Measurements from ENCODE around the gene CITED4.
A peak's percentile ranks its signal among the peaks of the same experiment; 100 is the strongest.

Gene CITED4

DNA sequence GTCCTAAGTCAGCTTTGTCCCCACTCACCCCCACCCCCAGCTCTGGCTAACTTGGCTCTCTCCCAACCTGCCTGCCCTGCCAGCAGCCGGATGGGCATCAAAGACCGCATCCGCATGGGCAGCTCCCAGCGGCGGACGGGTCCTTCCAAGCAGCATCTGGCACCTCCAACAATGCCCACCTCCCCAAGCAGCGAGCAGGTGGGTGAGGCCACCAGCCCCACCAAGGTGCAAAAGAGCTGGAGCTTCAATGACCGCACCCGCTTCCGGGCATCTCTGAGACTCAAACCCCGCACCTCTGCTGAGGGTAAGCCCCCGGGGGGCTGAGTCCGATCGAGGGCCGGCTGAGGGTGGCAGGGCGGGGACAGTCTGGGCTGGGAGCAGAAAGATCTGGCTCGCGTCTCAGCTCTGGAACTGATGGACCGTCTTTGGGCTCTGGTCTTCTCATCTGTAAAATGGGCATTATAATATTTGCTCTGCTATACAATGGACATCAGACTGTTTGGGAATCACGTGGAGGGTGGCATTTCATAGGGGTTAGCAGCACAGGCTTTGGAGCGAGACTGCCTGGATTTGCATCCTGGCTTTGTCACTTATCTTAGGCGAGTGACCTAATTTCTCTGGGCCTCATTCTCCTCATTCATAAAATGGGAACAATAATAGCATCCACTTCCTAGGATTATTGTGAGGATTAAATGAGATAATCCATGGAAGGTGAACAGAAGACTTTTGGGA, 31.0 kb downstream of the CITED4 start:
- no peak for DNase-seq

- no peak for DNase-seq
Observed at GRCh38 chr1:40830419-40830943, 31.7 kb downstream of the CITED4 start.

DNA sequence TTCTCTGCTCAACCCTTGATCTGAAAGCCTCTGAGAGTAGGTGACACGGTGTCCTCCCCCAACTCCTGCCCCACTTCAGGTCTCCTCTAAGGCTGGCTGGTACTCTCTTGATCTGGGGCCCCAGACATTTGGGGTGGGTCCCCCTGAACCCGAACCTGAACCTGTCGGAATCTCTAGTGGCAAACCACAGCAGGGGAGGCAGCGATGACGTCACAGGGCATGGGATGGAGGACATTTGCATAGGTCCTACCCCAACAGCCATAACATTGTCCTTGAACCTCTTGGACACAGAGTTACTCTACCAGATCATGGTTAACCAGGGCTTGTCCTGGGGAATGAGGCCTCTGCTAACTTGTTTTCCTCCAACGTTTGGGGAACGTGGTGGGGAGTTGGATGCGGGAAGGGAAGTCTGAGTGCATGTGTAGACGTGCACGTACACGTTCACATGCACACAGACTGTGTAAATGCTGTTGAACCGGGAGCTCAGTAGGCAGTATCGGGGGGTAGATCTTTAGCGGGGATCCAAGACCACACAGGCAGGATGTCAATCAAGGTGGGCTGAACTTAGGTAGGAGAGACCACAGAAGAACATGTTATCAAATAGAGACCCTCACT, 32.4 kb downstream of the CITED4 start:
- no peak for DNase-seq

DNA sequence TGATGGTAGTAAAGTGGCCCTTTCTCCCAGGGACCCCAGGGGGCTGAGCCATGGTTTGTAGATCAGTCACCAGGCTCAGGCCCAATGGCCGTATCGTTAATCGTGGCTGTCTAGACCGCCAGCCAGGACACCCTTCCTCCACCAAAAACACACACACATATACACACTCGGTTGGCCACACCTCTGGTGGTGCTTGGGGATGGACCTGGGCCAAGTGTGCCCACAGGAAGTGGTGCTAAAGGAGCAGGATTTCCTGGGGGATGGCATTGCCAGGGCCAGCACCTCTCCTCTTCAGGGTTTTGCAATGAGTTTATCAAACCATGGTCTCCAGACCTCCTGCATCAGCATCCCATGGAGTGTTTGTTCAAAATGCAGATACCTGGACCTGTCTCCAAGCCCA, 36.2 kb downstream of the CITED4 start:
- DNase-seq = no peak

- no peak for DNase-seq
Observed at GRCh38 chr1:40825435-40825788, 36.8 kb downstream of the CITED4 start.

DNA sequence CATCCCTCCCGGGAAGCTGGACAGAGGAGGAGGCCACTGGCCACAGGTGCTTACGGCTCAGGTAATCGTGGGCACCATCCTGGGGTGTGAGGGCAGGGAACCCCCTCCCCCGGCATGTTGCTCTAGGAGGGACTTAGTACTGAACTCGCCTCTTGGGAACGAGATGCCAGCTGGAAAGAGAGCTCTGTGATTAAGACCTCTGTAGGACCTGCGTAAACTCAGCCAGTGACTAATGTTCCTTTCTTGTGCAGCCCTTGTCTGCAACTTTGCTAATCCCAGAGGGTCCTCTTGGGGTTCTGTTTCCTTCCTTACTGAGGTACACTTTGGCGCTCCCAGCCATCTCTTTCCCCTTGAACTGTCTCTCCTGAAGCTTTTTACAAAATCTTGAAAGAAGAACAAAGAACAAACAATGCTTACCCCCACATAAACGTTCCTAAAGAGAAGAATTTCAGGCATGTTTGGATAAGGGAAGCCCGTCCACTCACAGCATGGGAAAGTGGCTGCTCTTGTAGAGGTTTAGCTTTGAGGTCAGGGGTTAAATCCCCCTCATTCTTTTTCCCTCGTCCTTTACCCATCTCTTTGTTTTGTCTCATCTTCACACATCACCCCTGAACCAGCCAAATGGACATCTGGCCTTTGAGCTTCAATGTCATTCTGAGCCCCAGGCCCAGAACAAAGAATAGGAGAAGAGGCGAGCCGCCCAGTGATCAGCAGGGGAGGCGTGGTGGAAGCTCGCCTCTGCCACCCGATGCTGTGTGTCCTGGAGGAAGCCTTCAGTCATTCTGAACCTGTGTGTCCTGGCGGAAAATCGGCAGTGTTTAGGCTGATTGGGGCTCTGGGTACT, 37.4 kb downstream of the CITED4 start:
- no peak for DNase-seq

- no peak for DNase-seq
Observed at GRCh38 chr1:40823983-40824382, 38.2 kb downstream of the CITED4 start.

DNA sequence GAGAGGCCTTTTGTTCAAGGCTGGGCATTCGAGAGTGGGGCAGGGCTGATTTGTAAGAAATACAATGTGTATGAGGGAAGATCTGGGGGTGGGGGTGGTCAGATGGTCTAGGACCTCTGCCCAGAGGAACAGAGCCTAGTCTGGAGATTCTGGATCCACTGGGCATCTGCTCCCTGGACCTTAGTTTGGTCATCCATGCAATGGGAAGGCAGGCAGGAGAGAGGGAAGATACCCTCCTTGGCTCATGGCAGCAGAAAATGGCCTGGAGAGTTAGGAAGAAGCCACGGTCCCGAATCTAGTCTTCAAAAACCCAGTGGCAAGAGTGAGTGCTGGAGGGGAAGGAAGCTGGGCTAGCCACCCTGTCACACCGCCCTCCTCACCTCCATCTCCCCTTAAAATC, 38.8 kb downstream of the CITED4 start:
- no peak for DNase-seq

DNA sequence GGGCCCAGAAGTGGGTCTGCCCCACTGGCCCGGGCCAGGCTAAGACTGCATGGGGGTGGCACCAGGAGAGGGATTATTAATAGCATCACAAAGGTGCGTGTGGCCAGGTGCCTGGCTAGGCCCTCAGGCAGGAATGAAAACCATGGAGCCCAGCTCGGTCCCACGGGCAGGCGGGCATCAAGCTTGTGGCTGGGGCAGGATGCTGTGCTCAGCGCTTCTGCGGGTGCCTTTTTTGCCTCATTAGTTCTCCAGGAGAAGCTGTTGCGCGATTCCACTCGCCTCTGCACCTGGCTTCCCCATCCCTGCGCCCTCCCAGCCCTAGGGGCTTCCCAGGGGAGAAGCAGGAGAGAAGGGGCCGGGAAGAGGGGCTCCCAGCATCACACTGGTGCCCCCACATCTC, 39.3 kb downstream of the CITED4 start:
- DNase-seq = no peak

- no peak for DNase-seq
Observed at GRCh38 chr1:40820911-40821693, 41.1 kb downstream of the CITED4 start.

DNA sequence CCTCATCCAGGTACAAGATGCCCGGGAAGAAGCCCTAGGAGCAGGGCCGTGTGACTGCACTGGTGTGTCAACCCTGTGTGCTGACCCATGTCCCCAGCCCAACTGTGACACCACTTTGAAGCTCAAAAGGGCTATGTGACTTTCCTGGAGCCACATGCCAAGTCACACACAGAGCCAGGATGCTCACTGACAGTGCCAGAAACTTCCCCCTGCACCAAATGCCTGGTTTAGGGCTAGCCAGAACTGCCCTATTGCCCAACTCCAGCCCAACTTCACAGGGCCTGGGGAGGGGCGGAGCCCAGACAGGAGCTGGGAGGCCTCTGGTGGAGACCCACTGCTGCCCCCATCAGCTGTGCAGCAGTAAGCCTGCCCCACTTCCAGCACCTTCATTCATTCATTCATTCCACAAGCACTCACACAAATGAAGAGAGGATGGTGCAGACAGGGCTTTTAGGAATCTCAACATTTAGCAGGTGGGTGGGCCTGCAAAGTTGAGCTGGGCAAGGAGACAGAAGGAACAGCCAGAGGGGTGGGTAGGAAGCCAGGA, 41.8 kb downstream of the CITED4 start:
- DNase-seq = no peak

- DNase-seq = no peak
Observed at GRCh38 chr1:40819101-40819500, 43.1 kb downstream of the CITED4 start.

GRCh38 chr1:40818264-40818961, 43.8 kb downstream of the CITED4 start:
- peak; percentile 91 to 93 for DNase-seq

GRCh38 chr1:40817791-40818263, 44.3 kb downstream of the CITED4 start:
- DNase-seq = no peak

DNA sequence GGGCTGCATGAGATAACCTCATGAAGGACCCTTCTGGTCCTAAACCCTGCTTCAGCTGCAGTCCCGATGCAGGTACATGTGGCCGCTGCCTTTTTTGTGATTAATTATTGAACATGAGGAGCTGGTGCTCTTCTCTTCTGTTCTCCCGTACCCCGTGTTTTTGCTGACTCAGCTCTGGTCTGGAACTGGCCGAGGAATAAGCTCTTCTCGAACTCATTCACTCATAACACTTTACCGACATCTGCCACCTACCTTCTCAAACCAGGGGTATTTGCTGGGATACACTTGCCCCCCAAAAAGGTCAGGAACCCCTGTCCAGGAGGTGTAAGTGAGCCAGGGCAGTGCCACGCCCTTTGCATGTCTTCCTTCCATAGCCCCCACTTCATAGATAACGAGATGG, 46.7 kb downstream of the CITED4 start:
- DNase-seq = no peak
